GM18951 (cell line): ENCODE data around the gene CFAP221.

Source experiments
- POLR2A ChIP-seq: IDR thresholded peaks from 4 replicates; pipeline ENCODE4 v1.6.1; 2011; ENCODE audit warnings: mild to moderate bottlenecking; ENCODE audit not compliant: insufficient read length, insufficient read depth; ENCODE audit errors: extremely low read depth
- in situ Hi-C: fragments of 300-500 bp; cut with MboI; formaldehyde crosslinking; loops from one replicate; pipeline ENCODE4 v1.12.0; 2022; ENCODE audit warnings: low sequenced_read_pairs, mixed read lengths, inconsistent platforms; ENCODE audit not compliant: unreplicated experiment

CFAP221 gene

DNA sequence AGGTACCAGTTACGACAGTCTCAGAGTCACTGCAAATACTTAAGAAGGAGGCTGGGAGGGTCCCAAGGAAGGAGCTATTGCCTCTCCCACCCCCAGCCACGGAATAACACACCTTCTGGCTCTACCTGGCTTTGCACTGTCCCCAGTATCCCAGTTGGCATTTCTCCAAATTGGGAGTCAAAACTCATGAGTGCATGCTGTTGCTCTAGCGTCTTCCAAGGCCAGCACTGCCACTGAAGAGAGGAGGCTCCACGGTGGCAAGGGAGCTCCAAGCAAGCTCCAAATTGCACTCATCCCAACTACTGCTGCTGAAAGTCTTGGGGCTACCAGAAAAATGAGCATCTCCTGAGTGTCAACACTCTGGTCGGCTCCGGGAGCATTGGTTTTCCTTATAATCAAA, 21.6 kb upstream of the CFAP221 start:
- in situ Hi-C loops, result no loop called here

DNA sequence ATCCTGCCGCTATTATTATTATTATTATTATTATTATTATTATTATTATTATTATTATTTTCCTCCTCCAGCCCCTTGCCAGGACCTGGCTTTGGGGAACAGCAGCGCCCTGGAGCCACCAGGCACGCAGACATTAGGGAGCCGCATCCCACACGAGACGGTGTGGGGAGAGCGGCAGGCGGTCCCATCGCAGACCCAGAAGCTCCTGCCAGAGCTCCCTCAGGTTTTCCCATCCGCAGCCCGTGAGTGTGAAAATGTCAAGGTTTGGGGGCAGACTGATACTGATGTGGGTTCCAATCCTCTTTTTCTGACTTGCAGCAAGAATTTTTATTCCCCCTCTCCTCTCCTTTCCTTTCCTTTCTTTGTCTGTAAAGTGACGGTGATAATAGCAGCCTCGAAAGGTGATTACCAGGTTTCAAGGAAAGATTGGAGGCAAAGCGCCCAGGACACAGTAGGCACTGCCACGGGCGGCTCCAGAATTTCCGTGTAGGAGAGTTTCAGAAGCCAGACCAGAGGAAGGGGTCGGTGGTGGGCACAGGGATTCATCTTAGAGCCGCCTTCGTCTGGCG, 20.8 kb upstream of the CFAP221 start:
- in situ Hi-C loops, result no loop called here
- TF ChIP-seq POLR2A, result no peak

More for the DNA sequence above, 21.6 kb upstream of the CFAP221 start:
- no peak for TF ChIP-seq POLR2A

DNA sequence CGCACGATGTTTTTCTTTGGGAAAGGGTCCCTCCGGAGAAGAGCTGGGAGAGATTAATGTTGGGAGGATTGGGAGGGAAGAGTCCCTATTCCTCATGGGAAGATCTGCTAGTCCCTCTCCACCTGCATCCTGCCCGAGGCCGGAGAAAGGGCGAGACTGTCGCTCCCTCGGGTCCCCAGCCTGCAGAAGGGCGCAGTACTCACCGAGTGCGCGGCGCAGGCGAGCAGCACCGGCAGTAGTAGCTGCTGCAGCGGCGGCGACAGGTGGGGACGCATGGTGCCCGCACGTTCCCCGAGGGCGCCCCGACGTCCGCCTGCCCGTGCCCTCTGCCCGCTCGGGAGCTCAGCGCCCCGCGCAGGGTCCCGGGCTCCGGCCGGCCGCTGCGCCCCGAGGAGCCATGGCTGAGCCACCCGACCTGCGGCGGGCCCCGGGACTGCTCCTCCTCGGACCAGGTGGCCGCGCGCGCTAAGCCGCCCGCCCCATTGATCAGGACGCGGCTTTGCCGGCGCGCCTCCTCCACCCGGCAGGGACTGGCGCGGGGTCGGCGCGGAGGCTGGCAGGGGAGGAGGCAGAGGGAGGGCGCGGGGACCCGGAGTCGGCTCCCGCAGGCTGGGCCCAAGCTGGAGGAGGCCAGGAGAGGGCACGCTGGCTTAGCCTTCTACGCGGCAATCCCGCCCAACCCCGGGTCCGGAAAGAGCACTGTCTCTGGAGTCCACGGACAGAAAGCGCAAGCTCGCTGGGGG, 20.1 kb upstream of the CFAP221 start, which contains the start of gene SCTR:
TSS of gene SCTR (minus strand) at position 532 of the 743 bp plus-strand sequence. CDS start at position 275, 257 bp downstream.
- TF ChIP-seq POLR2A, result no peak

DNA sequence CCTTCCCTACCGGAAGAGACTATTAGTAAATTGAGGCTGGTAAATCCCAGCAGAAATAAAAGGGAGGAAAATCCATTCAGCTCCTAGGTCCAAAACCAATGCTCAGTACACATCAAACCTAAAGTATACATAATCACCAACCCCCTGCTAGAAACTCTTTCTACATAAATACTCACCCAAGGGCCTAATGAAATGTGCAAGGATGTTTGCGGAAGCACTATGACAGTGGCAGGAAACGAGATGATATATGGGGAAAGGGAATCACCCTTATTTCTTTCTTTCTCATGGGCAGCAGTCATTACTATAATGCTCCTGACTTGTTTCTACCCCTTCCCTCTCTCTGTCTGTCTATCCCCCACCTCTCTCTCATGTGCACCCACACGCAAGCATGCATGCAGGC, 18.6 kb upstream of the CFAP221 start:
- in situ Hi-C loops, result no loop called here
- TF ChIP-seq POLR2A, result no peak

More for the DNA sequence above, 20.1 kb upstream of the CFAP221 start, which contains the start of gene SCTR:
- in situ Hi-C loops, result no loop called here

DNA sequence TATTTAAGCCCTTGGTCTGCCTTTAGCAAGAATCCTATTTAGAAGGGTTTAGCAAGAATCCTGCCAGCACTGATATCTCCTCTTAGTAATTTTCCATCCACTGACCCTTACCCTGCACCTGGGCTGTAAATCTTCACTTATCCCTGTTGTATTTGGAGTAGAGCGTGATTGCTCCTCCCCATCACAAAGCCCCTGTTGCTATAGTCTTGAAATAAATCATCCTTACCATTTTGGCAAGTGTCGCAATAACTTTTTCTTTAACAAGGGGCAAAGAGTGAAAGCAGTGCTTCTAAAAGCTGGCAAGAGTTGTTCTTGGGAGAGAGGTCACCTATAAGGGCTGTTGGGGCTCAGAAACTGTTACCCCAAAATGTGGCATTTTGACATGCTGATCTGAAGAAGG, 16.2 kb upstream of the CFAP221 start:
- no peak for TF ChIP-seq POLR2A
- in situ Hi-C loops, result no loop called here

DNA sequence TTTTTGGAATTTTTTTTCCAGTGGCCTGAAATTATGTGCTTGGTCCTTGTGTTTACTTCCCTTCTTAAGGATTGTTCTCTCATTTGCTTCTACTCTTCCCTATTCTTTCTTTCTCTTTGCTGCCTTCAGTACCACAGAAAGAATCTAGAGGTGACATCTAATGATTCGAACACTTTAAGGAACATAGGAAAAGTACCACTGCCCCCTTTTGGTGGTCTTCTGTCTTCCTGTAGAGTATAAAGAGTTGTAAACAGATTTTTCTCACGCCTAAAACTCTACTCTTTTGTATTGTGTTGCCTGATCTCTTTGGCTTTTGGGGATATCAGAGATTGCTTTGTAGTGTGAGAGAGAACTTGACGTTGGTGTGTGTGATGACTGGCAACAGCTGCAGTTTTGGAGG, 13.0 kb upstream of the CFAP221 start:
- in situ Hi-C loops, result no loop called here
- TF ChIP-seq POLR2A, result no peak

DNA sequence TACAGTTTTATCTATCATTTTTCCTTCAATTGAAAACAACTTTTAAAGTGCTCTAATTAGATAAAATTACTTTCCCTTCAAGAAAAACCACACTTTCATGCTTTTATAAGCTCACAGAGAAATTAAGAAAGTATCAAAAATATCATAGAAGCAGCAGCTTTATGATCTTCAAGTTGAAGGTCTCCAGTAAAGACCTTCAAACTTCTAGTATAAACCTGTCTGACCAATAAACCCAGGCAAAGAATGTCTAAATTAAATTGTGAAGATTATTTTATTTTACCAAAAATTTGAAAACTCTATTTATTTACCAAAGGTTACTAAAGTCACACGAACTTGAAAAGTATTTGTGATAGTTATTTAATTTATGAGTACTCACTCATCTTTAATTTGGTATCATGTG, 10.7 kb upstream of the CFAP221 start:
- in situ Hi-C loops, result no loop called here
- TF ChIP-seq POLR2A, result no peak

DNA sequence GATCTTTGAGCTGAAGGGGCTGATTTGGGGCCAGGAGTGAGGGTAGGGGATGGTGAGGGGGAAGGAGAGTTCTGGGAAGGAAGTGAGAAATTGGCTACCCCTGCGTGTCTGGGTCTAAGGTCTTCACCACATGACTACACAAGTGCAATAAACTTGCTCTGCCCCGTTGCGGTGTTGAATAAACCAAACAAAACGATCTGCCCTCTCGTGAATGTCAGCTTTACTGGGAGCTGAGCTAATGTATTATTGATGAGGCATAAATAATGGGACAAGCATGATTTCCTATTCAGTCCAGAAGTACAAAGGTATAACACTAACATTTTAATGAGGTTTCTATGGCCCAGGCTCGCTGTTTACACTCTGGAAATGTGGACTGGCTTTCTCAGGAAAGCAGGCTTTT, 8.0 kb upstream of the CFAP221 start:
- no peak for TF ChIP-seq POLR2A
- in situ Hi-C loops, result no loop called here

DNA sequence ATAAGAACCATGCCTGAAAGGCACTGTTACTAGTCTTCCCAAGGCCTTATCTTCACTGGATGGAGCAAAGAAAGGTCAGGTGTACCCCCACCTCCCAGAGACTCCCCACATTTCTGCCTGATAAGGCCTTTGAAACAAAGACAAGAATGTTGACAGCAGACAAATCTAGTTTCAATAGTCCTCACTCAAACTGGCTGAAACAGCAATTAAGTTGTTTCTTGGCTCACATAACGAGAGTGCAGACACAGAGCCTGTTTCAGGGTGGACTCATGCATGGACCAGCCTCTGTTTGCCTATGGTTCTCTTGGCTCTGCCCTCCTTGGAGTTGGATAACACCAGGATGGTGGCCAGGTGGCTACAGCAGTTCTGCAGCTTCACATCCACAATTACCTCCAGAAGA, 7.5 kb upstream of the CFAP221 start:
- in situ Hi-C loops, result no loop called here
- no peak for TF ChIP-seq POLR2A

DNA sequence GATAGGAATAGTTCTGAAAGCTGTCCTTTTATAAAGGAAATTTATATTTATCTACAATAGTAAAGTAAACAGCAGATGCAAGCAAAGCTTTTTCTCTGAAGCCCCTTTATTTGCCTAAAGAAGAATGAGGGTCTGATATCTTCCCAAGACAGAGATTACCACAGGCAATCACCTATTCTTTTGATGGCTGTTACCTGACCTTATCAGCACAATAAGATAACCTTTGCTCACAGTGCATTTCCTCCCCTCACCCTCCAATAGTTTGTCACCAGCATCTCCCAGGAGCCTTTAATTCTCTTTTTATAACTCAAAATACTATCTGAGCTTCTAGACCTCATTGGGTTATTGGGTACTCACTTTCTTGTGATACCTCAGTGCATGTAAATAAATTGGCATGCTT, 6.5 kb upstream of the CFAP221 start:
- TF ChIP-seq POLR2A, result no peak
- in situ Hi-C loops, result no loop called here

DNA sequence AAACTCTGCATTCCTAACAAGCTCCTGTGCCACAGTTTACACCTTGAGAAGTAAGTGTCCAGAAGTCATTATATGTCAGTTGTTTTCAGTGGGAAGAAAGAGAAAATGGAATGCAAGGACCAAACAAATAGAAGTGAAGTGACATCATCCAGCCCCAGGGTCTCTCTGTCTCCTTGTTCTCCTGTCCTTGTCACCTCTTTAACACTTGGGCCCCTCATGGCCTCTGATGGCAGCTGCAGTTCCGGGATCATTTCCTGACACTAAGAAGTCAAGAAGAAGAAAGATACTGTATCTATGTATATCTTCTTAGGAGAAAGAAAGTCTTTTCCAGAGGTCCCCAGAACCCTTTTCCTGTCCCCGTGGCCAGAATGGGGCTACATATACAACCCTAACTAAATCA, 2.8 kb upstream of the CFAP221 start:
- no peak for TF ChIP-seq POLR2A
- in situ Hi-C loops, result no loop called here

DNA sequence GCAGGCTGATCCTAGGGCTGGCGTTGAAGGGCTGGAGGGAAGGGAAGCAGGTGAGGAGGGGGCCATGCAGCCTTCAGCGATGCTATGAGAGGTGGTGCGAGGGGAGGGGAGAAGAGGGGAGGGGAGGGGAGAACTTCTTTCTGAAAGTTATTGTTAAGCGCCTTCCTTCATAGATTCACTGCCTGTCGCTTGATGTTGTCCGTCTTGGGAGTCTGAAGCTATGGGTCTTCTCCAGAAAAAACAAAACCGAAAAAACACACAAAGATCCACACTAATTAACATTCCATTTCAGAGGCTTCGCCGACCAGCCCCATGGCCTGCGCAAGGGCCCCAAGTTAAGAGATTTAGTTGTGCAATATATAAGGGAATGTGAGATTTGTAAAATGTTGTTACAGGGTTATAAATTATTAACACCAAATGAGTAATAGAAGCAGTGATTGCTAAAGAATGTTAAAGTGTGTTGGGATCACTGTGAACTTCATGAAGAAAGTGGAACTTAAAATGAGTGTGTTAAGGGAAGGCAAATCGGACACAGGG, 758 bp downstream of the CFAP221 start:
- in situ Hi-C loops, result no loop called here
- no peak for TF ChIP-seq POLR2A

DNA sequence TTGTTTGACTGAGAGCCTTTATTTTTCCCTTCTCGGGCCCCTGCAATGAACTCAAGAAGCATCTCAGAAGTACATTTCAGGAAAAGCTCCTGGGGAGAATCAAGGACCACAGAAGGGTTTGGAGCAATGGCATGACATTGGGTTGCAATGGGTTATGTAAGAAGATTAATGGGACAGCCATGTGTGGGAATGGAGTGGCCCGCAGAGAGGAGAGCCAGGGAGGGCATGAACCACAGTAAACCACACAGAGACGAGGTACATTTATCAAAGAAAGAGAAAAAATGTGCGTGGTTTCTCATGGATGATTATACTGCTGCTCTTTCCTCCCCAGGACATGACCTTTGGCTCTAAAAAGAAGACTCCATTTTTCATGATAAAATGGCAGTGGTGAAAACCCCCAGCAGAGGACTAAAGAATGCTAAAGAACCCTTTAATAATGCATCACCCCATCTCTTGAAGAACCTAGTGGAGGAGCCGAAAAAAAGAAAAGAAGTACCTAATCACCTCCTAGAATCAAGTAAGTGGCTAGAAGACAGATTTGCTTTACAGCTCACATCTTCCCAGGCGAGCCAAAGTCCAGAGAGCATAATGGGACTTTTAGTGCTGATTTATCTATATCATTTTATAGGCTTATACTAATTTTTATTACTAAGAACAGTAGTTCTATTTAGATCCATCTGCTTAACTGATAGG, 1.7 kb downstream of the CFAP221 start:
- TF ChIP-seq POLR2A, result no peak
- in situ Hi-C loops, result no loop called here

DNA sequence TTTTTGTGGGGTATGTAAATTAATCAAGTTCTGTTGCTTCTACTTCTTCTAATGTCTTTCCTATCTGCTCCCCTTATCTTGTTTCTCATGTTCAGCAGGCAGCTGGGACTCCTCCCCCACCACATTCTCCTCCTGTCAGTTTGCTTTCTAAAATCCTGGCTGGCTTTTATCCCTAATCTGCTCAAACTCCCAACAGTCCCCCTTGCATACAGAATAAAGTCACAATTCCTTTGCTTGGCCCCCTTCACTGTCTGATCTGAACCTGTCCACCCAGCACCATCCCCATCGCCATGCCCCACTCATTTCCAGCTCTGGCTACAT, 2.2 kb downstream of the CFAP221 start:
- in situ Hi-C loops, result no loop called here
- no peak for TF ChIP-seq POLR2A
